ENCODE data around the gene SKI. TPM values are rescaled to one million over a fixed set of nuclear protein-coding genes. Genes with fewer than 3 reads are reported as not detected.
A peak's percentile ranks its signal among the peaks of the same experiment; 100 is the strongest.

Gene SKI
- polyA plus RNA-seq, 3 donors, result 0.20 to 6.6 (median 0.25) TPM

GRCh38 chr1:2212274-2212531, 15.9 kb upstream of the SKI start:
- no peak for DNase-seq
- Histone ChIP-seq H3K79me2 (ENCODE audit: insufficient read depth, low read length) (no peaks in the 10 kb centered on the region), H3K9me3 (replicated peaks in 1 of 2; ENCODE audit: control insufficient read depth in 1 of 2, insufficient read depth in 1 of 2, low read length in 2 of 2) (no peaks in the 10 kb centered on the region), H3K9ac (ENCODE audit: insufficient read depth, low read length, poor library complexity, severe bottlenecking) (no peak overlapping the region), H3K4me1 (ENCODE audit: control insufficient read depth in 1 of 2, insufficient read depth in 2 of 2, low read length in 2 of 2) (peaks cover 17 to 22% of the 10 kb centered on the region in 2 donors), H3K4me3 (replicated peaks in 1 of 3; ENCODE audit: low read depth in 2 of 3, low read length in 3 of 3) (no peak overlapping the region), H3K36me3 (replicated peaks in 1 of 2; ENCODE audit: control insufficient read depth in 1 of 2, insufficient read depth in 2 of 2, low read length in 2 of 2) (no peaks in the 10 kb centered on the region), H2AFZ (ENCODE audit: insufficient read depth, low read depth, low read length, poor library complexity, severe bottlenecking) (peak overlapping the region; percentile 74), H3K27ac (ENCODE audit: low read depth in 1 of 2, low read length in 2 of 2) (no peak overlapping the region), H3K27me3 (ENCODE audit: control insufficient read depth in 2 of 2, insufficient read depth in 2 of 2, low read length in 2 of 2) (peaks cover 0 to 15% of the 10 kb centered on the region in 2 donors), H3K4me2 (replicated peaks; ENCODE audit: extremely low read depth, low read length, poor library complexity, severe bottlenecking) (peak overlapping the region; percentile 60), H4K20me1 (ENCODE audit: insufficient read depth, low read length) (no peaks in the 10 kb centered on the region)
- H3K27me3 Mint-ChIP-seq (ENCODE audit: low read depth in 3 of 3), result peaks cover 13 to 30% (median 14%) of the 10 kb centered on the region in 3 donors
- intact Hi-C loops (cut with micrococcal nuclease), result no loop called here
- H3K4me3 Mint-ChIP-seq, result no peak overlapping the region
- H3K9me3 Mint-ChIP-seq, result no peaks in the 10 kb centered on the region
- TF ChIP-seq CTCF (IDR thresholded peaks at IDR 0.05), result no peak
- H3K4me1 Mint-ChIP-seq, result peaks cover 11% of the 10 kb centered on the region
- H3K36me3 Mint-ChIP-seq, result no peaks in the 10 kb centered on the region
- peak overlapping the region in 1 of 7 donors; percentile 53 for H3K27ac Mint-ChIP-seq
- WGBS (ENCODE audit: insufficient coverage), result 82% methylated on average over 6 of the region's 10 CpGs

GRCh38 chr1:2212532-2213491, 15.3 kb upstream of the SKI start:
- WGBS (ENCODE audit: insufficient coverage), result 13% methylated on average over 44 of the region's 49 CpGs
- no peaks in the 10 kb centered on the region for H3K9me3 ChIP-seq (replicated peaks in 1 of 2; ENCODE audit: control insufficient read depth in 1 of 2, insufficient read depth in 1 of 2, low read length in 2 of 2)
- peaks cover 0 to 9% of the 10 kb centered on the region in 2 donors for H3K27me3 ChIP-seq (ENCODE audit: control insufficient read depth in 2 of 2, insufficient read depth in 2 of 2, low read length in 2 of 2)
- H3K79me2 ChIP-seq (ENCODE audit: insufficient read depth, low read length), result no peaks in the 10 kb centered on the region
- H3K9ac ChIP-seq (ENCODE audit: insufficient read depth, low read length, poor library complexity, severe bottlenecking), result peak overlapping the region; percentile 49
- H3K27ac ChIP-seq (ENCODE audit: low read depth in 1 of 2, low read length in 2 of 2), result peak overlapping the region in 1 of 2 donors; percentile 13
- H3K4me1 Mint-ChIP-seq, result peaks cover 11% of the 10 kb centered on the region
- peak; percentile 46 for TF ChIP-seq CTCF (IDR thresholded peaks at IDR 0.05)
- DNase-seq, result peak; percentile 74 to 91 (median 86)
- H4K20me1 ChIP-seq (ENCODE audit: insufficient read depth, low read length), result no peaks in the 10 kb centered on the region
- H3K4me3 Mint-ChIP-seq, result peak overlapping the region; percentile 45 to 53
- H3K27me3 Mint-ChIP-seq (ENCODE audit: low read depth in 3 of 3), result peaks cover 9 to 28% (median 18%) of the 10 kb centered on the region in 3 donors
- H3K36me3 ChIP-seq (replicated peaks in 1 of 2; ENCODE audit: control insufficient read depth in 1 of 2, insufficient read depth in 2 of 2, low read length in 2 of 2), result no peaks in the 10 kb centered on the region
- H3K4me1 ChIP-seq (ENCODE audit: control insufficient read depth in 1 of 2, insufficient read depth in 2 of 2, low read length in 2 of 2), result peaks cover 17 to 22% of the 10 kb centered on the region in 2 donors
- H2AFZ ChIP-seq (ENCODE audit: insufficient read depth, low read depth, low read length, poor library complexity, severe bottlenecking), result peak overlapping the region; percentile 74
- H3K36me3 Mint-ChIP-seq, result no peaks in the 10 kb centered on the region
- peak overlapping the region in 4 of 7 donors; percentile 10 to 54 (median 39) for H3K27ac Mint-ChIP-seq
- H3K4me2 ChIP-seq (replicated peaks; ENCODE audit: extremely low read depth, low read length, poor library complexity, severe bottlenecking), result peak overlapping the region; percentile 60
- H3K9me3 Mint-ChIP-seq, result no peaks in the 10 kb centered on the region
- intact Hi-C loops (cut with micrococcal nuclease), result no loop called here
- peak overlapping the region in 2 of 3 experiments; percentile 16 to 58 for H3K4me3 ChIP-seq (replicated peaks in 1 of 3; ENCODE audit: low read depth in 2 of 3, low read length in 3 of 3)

Measured in CD14-positive monocyte (primary cell).